PC-9 (cell line): ENCODE results near the gene SDK1.

ENCODE experiments used
- EZH2 ChIP-seq: fragments of 200-600 bp; sonication (generic); IDR thresholded peaks from 2 replicates; pipeline ENCODE4 v1.8.0; 2017; ENCODE audit warnings: antibody characterized with exemption, low read depth
- TF ChIP-seq, protein P1 (sequence below): fragments of 200-600 bp; sonication (generic); conservative IDR thresholded peaks from 2 replicates; pipeline ENCODE4 v1.6.1; 2017; ENCODE audit warnings: mixed run types, antibody characterized with exemption, mild to moderate bottlenecking, moderate library complexity

DNA sequence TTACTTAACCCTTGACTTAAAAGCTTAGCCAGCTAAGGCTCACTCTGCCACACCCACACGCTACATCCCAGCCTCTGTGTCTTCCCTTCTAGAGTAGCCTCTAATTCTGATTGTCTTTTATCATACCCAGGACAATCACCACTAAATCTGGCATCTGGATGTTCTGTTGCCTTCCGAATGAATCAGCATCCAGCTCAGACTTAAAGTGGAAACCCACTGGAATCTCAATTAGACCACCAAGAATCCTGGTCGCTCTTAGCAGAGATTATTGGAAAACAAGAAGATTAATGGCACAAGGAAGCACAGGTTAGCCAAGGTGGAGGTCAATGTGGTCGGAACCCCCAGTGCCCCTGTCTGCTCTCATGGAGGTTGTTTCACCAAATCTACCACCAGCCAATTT lies 976.9 kb downstream of the SDK1 start:
- TF ChIP-seq, protein P1, sequence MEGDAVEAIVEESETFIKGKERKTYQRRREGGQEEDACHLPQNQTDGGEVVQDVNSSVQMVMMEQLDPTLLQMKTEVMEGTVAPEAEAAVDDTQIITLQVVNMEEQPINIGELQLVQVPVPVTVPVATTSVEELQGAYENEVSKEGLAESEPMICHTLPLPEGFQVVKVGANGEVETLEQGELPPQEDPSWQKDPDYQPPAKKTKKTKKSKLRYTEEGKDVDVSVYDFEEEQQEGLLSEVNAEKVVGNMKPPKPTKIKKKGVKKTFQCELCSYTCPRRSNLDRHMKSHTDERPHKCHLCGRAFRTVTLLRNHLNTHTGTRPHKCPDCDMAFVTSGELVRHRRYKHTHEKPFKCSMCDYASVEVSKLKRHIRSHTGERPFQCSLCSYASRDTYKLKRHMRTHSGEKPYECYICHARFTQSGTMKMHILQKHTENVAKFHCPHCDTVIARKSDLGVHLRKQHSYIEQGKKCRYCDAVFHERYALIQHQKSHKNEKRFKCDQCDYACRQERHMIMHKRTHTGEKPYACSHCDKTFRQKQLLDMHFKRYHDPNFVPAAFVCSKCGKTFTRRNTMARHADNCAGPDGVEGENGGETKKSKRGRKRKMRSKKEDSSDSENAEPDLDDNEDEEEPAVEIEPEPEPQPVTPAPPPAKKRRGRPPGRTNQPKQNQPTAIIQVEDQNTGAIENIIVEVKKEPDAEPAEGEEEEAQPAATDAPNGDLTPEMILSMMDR: no peak
- no peak for TF ChIP-seq EZH2
